IMR-90 (cell line): Measurements from ENCODE around the gene CYB561D2. TPM values are rescaled to one million over a fixed set of nuclear protein-coding genes. Genes with fewer than 3 reads are reported as not detected.

Source experiments
- ATAC-seq: fragments of 200-7000 bp; cut with Tn5 transposase; 2 replicates; pipeline ENCODE4 v1.9.1; 2020; ENCODE audit warnings: low read depth, mild to moderate bottlenecking, moderate library complexity
- BruUV-seq: library from RNA; stranded (reverse); fragments of 400-500 nt; replicated peaks from 2 replicates; lab custom pipeline; 2021; lab: Mats Ljungman, UMichigan
- CTCF ChIA-PET: fragments of 300-600 bp; formaldehyde crosslinking; extraction: SDS; loops from one replicate; lab custom pipeline; 2021; ENCODE audit warnings: antibody characterized with exemption; lab: Yijun Ruan, JAX
- POLR2A ChIA-PET: fragments of 300-600 bp; sonication (Branson Sonifier 250); formaldehyde crosslinking; loops from one replicate; lab custom pipeline; 2022; ENCODE audit warnings: antibody characterized with exemption; ENCODE audit not compliant: unreplicated experiment; lab: Charles Lee
- DNase-seq: peaks from one replicate; pipeline ENCODE4 v3.0.0; 2013
- H2AFZ ChIP-seq: replicated peaks from 2 replicates; pipeline ENCODE3; 2013; ENCODE audit warnings: low read length, mild to moderate bottlenecking; ENCODE audit not compliant: poor library complexity
- H2AK5ac ChIP-seq: 2 replicates; pipeline ENCODE4 v1.6.1; 2013; ENCODE audit warnings: low read depth, low read length, inconsistent platforms
- H2AK9ac ChIP-seq: replicated peaks from 2 replicates; pipeline ENCODE3; 2013; ENCODE audit warnings: mild to moderate bottlenecking, low read depth, low read length, moderate library complexity; ENCODE audit not compliant: poor library complexity
- H2BK120ac ChIP-seq: 2 replicates; pipeline ENCODE4 v1.6.1; 2013; ENCODE audit warnings: low read depth, low read length, inconsistent platforms
- H2BK15ac ChIP-seq: 3 replicates; pipeline ENCODE4 v1.6.1; 2013; ENCODE audit warnings: low read depth, low read length, inconsistent platforms
- H2BK20ac ChIP-seq: 2 replicates; pipeline ENCODE4 v1.6.1; 2013; ENCODE audit warnings: low read depth, mild to moderate bottlenecking, inconsistent platforms, low read length, moderate library complexity
- H2BK5ac ChIP-seq: 2 replicates; pipeline ENCODE4 v1.6.1; 2013; ENCODE audit warnings: mild to moderate bottlenecking, low read depth, low read length, inconsistent platforms; ENCODE audit not compliant: poor library complexity, severe bottlenecking
- H3K14ac ChIP-seq: replicated peaks from 2 replicates; pipeline ENCODE4 v1.6.1; 2013; ENCODE audit warnings: low read depth, low read length, inconsistent platforms
- H3K18ac ChIP-seq: 2 replicates; pipeline ENCODE4 v1.6.1; 2013; ENCODE audit warnings: low read depth, low read length, control low read depth
- H3K23ac ChIP-seq: 2 replicates; pipeline ENCODE4 v1.6.1; 2013; ENCODE audit warnings: low read depth, low read length, inconsistent platforms
- H3K27ac ChIP-seq: 2 replicates; pipeline ENCODE4 v1.5.1; 2013; ENCODE audit warnings: mild to moderate bottlenecking, control low read depth, low read length; ENCODE audit not compliant: insufficient read depth
- H3K27me3 ChIP-seq: 2 replicates; pipeline ENCODE4 v1.6.1; 2013; ENCODE audit warnings: low read length; ENCODE audit not compliant: control insufficient read depth, insufficient read depth
- H3K36me3 ChIP-seq: 2 replicates; pipeline ENCODE4 v1.6.1; 2013; ENCODE audit warnings: low read length, mixed read lengths; ENCODE audit not compliant: control insufficient read depth, insufficient read depth
- H3K4ac ChIP-seq: 2 replicates; pipeline ENCODE4 v1.6.1; 2013; ENCODE audit warnings: low read depth, low read length, inconsistent platforms
- H3K4me1 ChIP-seq: 2 replicates; pipeline ENCODE4 v1.6.1; 2013; ENCODE audit warnings: low read length, mixed read lengths; ENCODE audit not compliant: control insufficient read depth, insufficient read depth
- H3K4me2 ChIP-seq: 2 replicates; pipeline ENCODE4 v1.6.1; 2013; ENCODE audit warnings: low read depth, mild to moderate bottlenecking, control low read depth, low read length, moderate library complexity
- H3K4me3 ChIP-seq: 2 replicates; pipeline ENCODE4 v1.5.1; 2013; ENCODE audit warnings: low read depth, mild to moderate bottlenecking, control low read depth, low read length, moderate library complexity; ENCODE audit not compliant: insufficient read depth
- H3K56ac ChIP-seq: 2 replicates; pipeline ENCODE4 v1.6.1; 2013; ENCODE audit warnings: low read length, inconsistent platforms; ENCODE audit not compliant: insufficient read depth; ENCODE audit errors: extremely low read depth
- H3K79me1 ChIP-seq, 2 experiments: 2 replicates each; pipeline ENCODE4 v1.6.1; 2013; ENCODE audit warnings: low read length in 2 of 2, inconsistent platforms in 1 of 2, low read depth in 1 of 2
- H3K9ac ChIP-seq: 2 replicates; pipeline ENCODE4 v1.6.1; 2013; ENCODE audit warnings: low read depth, low read length, control low read depth
- H3K9me1 ChIP-seq: 2 replicates; pipeline ENCODE4 v1.6.1; 2013; ENCODE audit warnings: low read length, inconsistent platforms; ENCODE audit not compliant: insufficient read depth
- H3K9me3 ChIP-seq: 2 replicates; pipeline ENCODE4 v1.6.1; 2013; ENCODE audit warnings: low read length; ENCODE audit not compliant: control insufficient read depth, insufficient read depth
- H4K20me1 ChIP-seq: 2 replicates; pipeline ENCODE4 v1.6.1; 2013; ENCODE audit warnings: low read length, inconsistent platforms; ENCODE audit not compliant: insufficient read depth
- H4K5ac ChIP-seq: 2 replicates; pipeline ENCODE4 v1.6.1; 2013; ENCODE audit warnings: mild to moderate bottlenecking, low read depth, low read length, control low read depth
- H4K8ac ChIP-seq, 2 experiments: 2 replicates each; pipeline ENCODE4 v1.6.1; 2013; ENCODE audit warnings: low read depth in 2 of 2, low read length in 2 of 2, control low read depth in 1 of 2, inconsistent platforms in 1 of 2
- H4K91ac ChIP-seq: 2 replicates; pipeline ENCODE4 v1.6.1; 2013; ENCODE audit warnings: low read depth, low read length, inconsistent platforms; ENCODE audit not compliant: insufficient read depth
- CHD1 ChIP-seq: IDR thresholded peaks from 2 replicates; pipeline ENCODE4 v1.6.1; 2012; ENCODE audit warnings: low read depth, low read length, improper control_type of control experiment
- FOS ChIP-seq: fragments of 150-350 bp; IDR thresholded peaks from 2 replicates; pipeline ENCODE4 v1.6.1; 2016; ENCODE audit warnings: low read depth, low read length
- MAFK ChIP-seq: IDR thresholded peaks from 2 replicates; pipeline ENCODE4 v1.6.1; 2012; ENCODE audit warnings: low read depth, low read length, improper control_type of control experiment
- RFX5 ChIP-seq: IDR thresholded peaks from 2 replicates; pipeline ENCODE4 v1.8.0; 2012; ENCODE audit warnings: low read depth, mild to moderate bottlenecking, low read length, moderate library complexity
- USF2 ChIP-seq: fragments of 150-350 bp; IDR thresholded peaks from 2 replicates; pipeline ENCODE4 v1.6.1; 2017; ENCODE audit warnings: mild to moderate bottlenecking, antibody characterized with exemption, low read length, low read depth
- WGBS, 2 experiments: methylation state at CpG; one replicate each; pipeline versions ENCODE4 v1.1.5 to v1.1.7; 2013; ENCODE audit warnings: missing lambda C conversion rate in 2 of 2; ENCODE audit not compliant: insufficient read length in 1 of 2; ENCODE audit errors: extremely low coverage in 2 of 2; 5-methylcytosine and 5-hydroxymethylcytosine counted together
- dilution Hi-C: fragments of 300-500 bp; cut with HindIII; formaldehyde crosslinking; loops from one replicate; pipeline ENCODE4 v1.14.3; 2018; ENCODE audit warnings: low sequenced_read_pairs; ENCODE audit not compliant: unreplicated experiment
- in situ Hi-C: fragments of 300-500 bp; cut with MboI; formaldehyde crosslinking; loops from 3 replicates; pipeline ENCODE4 v1.14.3; 2019; ENCODE audit warnings: low sequenced_read_pairs, inconsistent platforms, mixed read lengths
- intact Hi-C: fragments of 100-400 bp; cut with micrococcal nuclease; formaldehyde crosslinking; loops from 2 replicates; pipeline ENCODE4 v1.10.0; 2022
- polyA plus RNA-seq, 3 experiments: library from polyadenylated mRNA; depleted of rRNA; stranded (reverse); fragments of >200 nt; gene quantifications; 2 replicates each; pipeline ENCODE4 v1.2.3, GENCODE V29; 2012; ENCODE audit warnings: low replicate concordance in 1 of 3
- total RNA-seq: library from RNA; depleted of rRNA; stranded (reverse); fragments of >200 nt; gene quantifications from 2 replicates; pipeline ENCODE4 v1.2.3, GENCODE V29; 2012
- TF ChIP-seq, protein P1 (sequence below): fragments of 150-350 bp; IDR thresholded peaks from 2 replicates; pipeline ENCODE4 v1.6.1; 2016; ENCODE audit warnings: low read depth, mild to moderate bottlenecking, low read length, moderate library complexity, borderline replicate concordance

CYB561D2 gene
- total and polyA plus RNA-seq, 2 of the 4 experiments (the other 2 are of a cell fraction) = 29.2 to 31.7 TPM

DNA sequence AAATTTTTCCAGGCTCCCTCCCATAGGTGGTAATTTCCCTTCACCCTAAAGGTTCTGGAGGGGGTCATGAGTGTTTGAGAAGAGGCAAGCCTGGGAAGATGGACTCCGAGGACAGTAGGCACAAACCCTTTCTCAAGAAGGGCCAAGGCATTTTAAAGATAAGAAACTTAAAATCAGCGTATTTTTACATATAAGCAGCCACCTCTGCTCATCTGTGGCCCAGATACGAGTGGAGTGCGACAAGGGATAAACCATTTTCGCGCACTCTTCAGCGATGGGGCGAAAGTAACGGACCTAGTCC is 10.6 kb upstream of the CYB561D2 start:
- peaks cover 15 to 42% of the 10 kb centered on the region in 2 experiments; a peak in 3 of 4 replicates for H3K79me1 ChIP-seq
- ChIA-PET POLR2A (interaction anchor here (0.6 kb wide), 1 partner anchor 10 kb away, joined by 4 read pairs; the partner anchor contains the start of genes CYB561D2 and NPRL2), CTCF (no interaction called here)
- peak overlapping the region; percentile 69; the same call in 1 of the 2 replicates for H3K9ac ChIP-seq
- no peaks in the 10 kb centered on the region for H3K9me3 ChIP-seq
- peak overlapping the region; percentile 73 for H4K91ac ChIP-seq
- H3K27ac ChIP-seq = peak overlapping the region; percentile 44
- no peak for DNase-seq
- H2AK9ac ChIP-seq = peak overlapping the region; percentile 11
- peak overlapping the region; percentile 43 for H3K4me3 ChIP-seq
- dilution Hi-C loops (no loop called here), in situ Hi-C loops (loop anchor here (25.0 kb wide), 3 partner anchors 1047 to 1822 kb away; partner anchors contain the start of genes ABHD14B, GPR62, MANF and PCBP4), intact Hi-C loops (no loop called here)
- H3K14ac ChIP-seq = peak overlapping the region; percentile 3
- no peak overlapping the region; the same call in 1 of the 2 replicates for H2BK20ac ChIP-seq
- WGBS, 2 experiments = 13% methylated on average over 3 of the region's 9 CpGs; no CpG with 5 or more reads in 1 of the 2 experiments
- peak overlapping the region; percentile 11; the same call in 1 of the 3 replicates for H2BK15ac ChIP-seq
- H3K36me3 ChIP-seq = no peaks in the 10 kb centered on the region; the same call in 1 of the 2 replicates
- peaks cover 15% of the 10 kb centered on the region for H3K9me1 ChIP-seq
- H2AK5ac ChIP-seq = peak overlapping the region; percentile 54; the same call in 1 of the 2 replicates
- H3K56ac ChIP-seq = peak overlapping the region; percentile 2; the same call in 1 of the 2 replicates
- peak overlapping the region; percentile 94 for H2AFZ ChIP-seq
- H2BK5ac ChIP-seq = peak overlapping the region; percentile 82
- H3K4me2 ChIP-seq = peak overlapping the region; percentile 79
- H3K27me3 ChIP-seq = no peaks in the 10 kb centered on the region
- peaks cover 17% of the 10 kb centered on the region for H4K20me1 ChIP-seq
- H4K5ac ChIP-seq = peak overlapping the region; percentile 81
- peak overlapping the region; percentile 81 for H3K18ac ChIP-seq
- BruUV-seq = no TSS peak
- peak overlapping the region; percentile 34; the same call in 1 of the 2 replicates for H3K23ac ChIP-seq
- H4K8ac ChIP-seq = peak overlapping the region; percentile 59 to 97; a peak in 3 of 4 replicates
- peaks cover 24% of the 10 kb centered on the region for H3K4me1 ChIP-seq
- peak overlapping the region; percentile 39 for H3K4ac ChIP-seq
- H2BK120ac ChIP-seq = peak overlapping the region; percentile 7
- TF ChIP-seq FOS = no peak
- no peak for TF ChIP-seq RFX5
- no peak for TF ChIP-seq USF2
- no peak for TF ChIP-seq MAFK
- TF ChIP-seq, protein P1, sequence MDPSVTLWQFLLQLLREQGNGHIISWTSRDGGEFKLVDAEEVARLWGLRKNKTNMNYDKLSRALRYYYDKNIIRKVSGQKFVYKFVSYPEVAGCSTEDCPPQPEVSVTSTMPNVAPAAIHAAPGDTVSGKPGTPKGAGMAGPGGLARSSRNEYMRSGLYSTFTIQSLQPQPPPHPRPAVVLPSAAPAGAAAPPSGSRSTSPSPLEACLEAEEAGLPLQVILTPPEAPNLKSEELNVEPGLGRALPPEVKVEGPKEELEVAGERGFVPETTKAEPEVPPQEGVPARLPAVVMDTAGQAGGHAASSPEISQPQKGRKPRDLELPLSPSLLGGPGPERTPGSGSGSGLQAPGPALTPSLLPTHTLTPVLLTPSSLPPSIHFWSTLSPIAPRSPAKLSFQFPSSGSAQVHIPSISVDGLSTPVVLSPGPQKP = no peak
- TF ChIP-seq CHD1 = no peak
- no peak for ATAC-seq
